ENCODE measurements around the gene BECN2.

The BECN2 gene

DNA sequence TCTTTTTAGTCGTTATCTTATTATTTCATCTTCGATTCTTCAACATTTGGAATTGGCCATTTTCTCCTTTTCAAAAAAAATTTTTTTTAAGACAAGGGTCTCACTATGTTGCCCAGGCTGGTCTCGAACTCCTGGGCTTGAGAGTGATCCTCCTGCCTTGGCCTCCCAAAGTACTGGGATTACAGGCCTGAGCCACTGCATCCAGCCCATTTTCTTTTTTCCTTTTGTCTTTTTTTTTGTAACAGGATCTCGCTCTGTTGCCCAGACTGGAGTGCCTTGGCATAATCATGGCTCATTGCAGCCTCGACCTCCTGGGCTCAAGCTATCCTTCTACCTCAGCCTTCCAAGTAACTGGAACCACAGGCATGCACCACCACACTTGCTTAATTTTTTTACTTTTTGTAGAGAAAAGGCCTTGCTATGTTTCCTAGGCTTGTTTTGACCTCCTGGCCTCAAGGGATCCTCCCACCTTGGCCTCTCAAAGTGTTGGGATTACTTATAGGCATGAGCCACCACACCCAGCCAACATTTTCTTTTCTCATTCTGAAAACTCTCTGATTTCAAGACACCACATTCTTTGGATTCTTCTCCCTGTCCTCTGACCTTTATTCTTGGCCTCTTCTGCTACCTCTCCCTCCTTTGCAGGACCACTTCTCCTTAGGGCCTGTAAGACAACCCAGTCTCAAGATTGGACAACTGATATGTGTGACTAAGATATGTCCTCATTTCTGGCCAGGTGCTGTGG lies 47.4 kb downstream of the BECN2 start:
- H3K27ac ChIP-seq (ENCODE audit: low read depth, low read length): no peak overlapping the region
- H3K4me3 ChIP-seq (ENCODE audit: low read depth in 1 of 2, low read length in 2 of 2): no peak overlapping the region
- H3K36me3 ChIP-seq (ENCODE audit: insufficient read depth, low read length): no peaks in the 10 kb centered on the region
- H3K27me3 ChIP-seq (ENCODE audit: control insufficient read depth in 1 of 2, insufficient read depth in 2 of 2, low read length in 2 of 2): no peaks in the 10 kb centered on the region
- H3K9me3 ChIP-seq (ENCODE audit: low read length): no peaks in the 10 kb centered on the region
- H3K9ac ChIP-seq (ENCODE audit: low read length): no peak overlapping the region
- H3K4me1 ChIP-seq (ENCODE audit: insufficient read depth, low read length): no peaks in the 10 kb centered on the region

DNA sequence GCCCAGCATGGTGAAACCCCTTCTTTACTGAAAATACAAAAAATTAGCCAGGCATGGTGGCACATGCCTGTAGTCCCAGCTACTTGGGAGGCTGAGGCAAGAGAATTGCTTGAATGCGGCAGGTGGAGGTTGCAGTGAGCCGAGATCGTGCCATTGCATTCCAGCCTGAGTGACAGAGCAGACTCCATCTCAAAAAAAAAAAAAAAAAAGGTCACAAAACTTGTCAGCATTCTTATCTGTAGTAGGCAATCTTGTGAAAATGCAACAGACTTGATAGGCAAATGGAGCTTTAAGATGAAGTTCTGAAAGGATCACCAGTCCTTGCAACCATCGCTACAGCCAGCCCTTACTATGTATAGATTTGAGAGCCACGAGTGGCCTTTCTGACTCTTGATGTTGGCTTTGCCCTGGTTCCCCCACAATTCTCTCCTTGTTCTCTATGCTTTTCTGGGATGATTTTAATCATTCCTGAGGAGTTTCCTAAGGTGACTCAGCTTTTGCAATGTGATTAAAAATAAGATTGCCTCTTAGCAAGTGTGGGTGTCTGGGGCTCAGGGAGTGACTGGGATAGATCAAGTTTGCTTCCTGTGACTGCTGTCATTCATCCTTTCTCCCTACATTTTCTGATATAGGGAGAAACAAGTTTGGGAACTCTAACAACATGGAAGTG lies 48.4 kb downstream of the BECN2 start:
- no peaks in the 10 kb centered on the region for H3K9me3 ChIP-seq (ENCODE audit: low read length)
- H3K4me3 ChIP-seq (ENCODE audit: low read depth in 1 of 2, low read length in 2 of 2): no peak overlapping the region
- H3K27ac ChIP-seq (ENCODE audit: low read depth, low read length): no peak overlapping the region
- H3K36me3 ChIP-seq (ENCODE audit: insufficient read depth, low read length): no peaks in the 10 kb centered on the region
- H3K27me3 ChIP-seq (ENCODE audit: control insufficient read depth in 1 of 2, insufficient read depth in 2 of 2, low read length in 2 of 2): no peaks in the 10 kb centered on the region
- H3K4me1 ChIP-seq (ENCODE audit: insufficient read depth, low read length): no peaks in the 10 kb centered on the region
- no peak overlapping the region for H3K9ac ChIP-seq (ENCODE audit: low read length)

DNA sequence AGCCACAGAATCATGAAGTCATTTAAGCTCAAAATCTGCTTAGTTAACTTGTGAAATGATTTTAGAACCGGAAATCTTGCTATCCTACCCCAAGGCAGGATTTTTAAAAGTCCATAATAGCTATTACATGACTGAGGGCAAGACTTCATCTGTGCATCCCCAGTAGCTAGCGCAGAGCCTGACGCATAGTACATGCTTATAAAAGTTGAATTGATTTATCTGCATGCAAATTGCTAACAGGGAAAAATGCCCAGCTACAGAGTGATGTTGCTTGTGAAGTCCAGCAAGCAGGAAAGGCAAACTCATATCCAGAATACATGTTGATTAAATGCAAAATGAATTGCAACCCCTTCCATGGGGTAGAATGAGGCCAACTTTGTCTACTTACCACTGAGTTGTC lies 49.4 kb downstream of the BECN2 start:
- Histone ChIP-seq H3K4me1 (ENCODE audit: insufficient read depth, low read length) (peaks cover under 1% of the 10 kb centered on the region), H3K4me3 (ENCODE audit: low read depth in 1 of 2, low read length in 2 of 2) (no peak overlapping the region), H3K36me3 (ENCODE audit: insufficient read depth, low read length) (no peaks in the 10 kb centered on the region), H3K27me3 (ENCODE audit: control insufficient read depth in 1 of 2, insufficient read depth in 2 of 2, low read length in 2 of 2) (no peaks in the 10 kb centered on the region), H3K27ac (ENCODE audit: low read depth, low read length) (no peak overlapping the region), H3K9ac (ENCODE audit: low read length) (no peak overlapping the region), H3K9me3 (ENCODE audit: low read length) (no peaks in the 10 kb centered on the region)
